Astrocyte (in vitro differentiated cells and primary cell): ENCODE measurements around the gene BSCL2. TPM values are rescaled to one million over a fixed set of nuclear protein-coding genes. Genes with fewer than 3 reads are reported as not detected.
A peak's percentile ranks its signal among the peaks of the same experiment; 100 is the strongest.

Experiments used
- DNase-seq: peaks from one replicate; pipeline ENCODE4 v3.0.0-alpha.2; 2010; ENCODE audit warnings: low read depth
- FAIRE-seq: peaks from 2 replicates; lab custom pipeline; 2011; peaks lifted over from hg19 to GRCh38; lab: Jason Lieb, UNC
- H2AFZ ChIP-seq: 2 replicates; pipeline ENCODE4 v1.6.0; 2012; ENCODE audit warnings: low read depth, low read length, inconsistent platforms
- H3K27ac ChIP-seq: 2 replicates; pipeline ENCODE4 v1.5.1; 2011; ENCODE audit warnings: low read depth, low read length, inconsistent platforms
- H3K27me3 ChIP-seq: 2 replicates; pipeline ENCODE4 v1.6.0; 2011; ENCODE audit warnings: low read length, inconsistent platforms; ENCODE audit not compliant: insufficient read depth
- H3K36me3 ChIP-seq: 2 replicates; pipeline ENCODE4 v1.5.1; 2011; ENCODE audit warnings: low read length, inconsistent platforms; ENCODE audit not compliant: insufficient read depth
- H3K4me1 ChIP-seq: 2 replicates; pipeline ENCODE4 v1.5.1; 2011; ENCODE audit warnings: low read length, inconsistent platforms; ENCODE audit not compliant: insufficient read depth
- H3K4me2 ChIP-seq: 2 replicates; pipeline ENCODE4 v1.6.0; 2012; ENCODE audit warnings: low read length, inconsistent platforms
- H3K4me3 ChIP-seq: 2 replicates; pipeline ENCODE4 v1.5.1; 2011; ENCODE audit warnings: low read depth, mild to moderate bottlenecking, low read length, inconsistent platforms; ENCODE audit not compliant: insufficient read depth
- H3K79me2 ChIP-seq: 2 replicates; pipeline ENCODE4 v1.6.0; 2012; ENCODE audit warnings: mild to moderate bottlenecking, low read length, inconsistent platforms; ENCODE audit not compliant: insufficient read depth
- H3K9ac ChIP-seq: 2 replicates; pipeline ENCODE4 v1.6.0; 2012; ENCODE audit warnings: mild to moderate bottlenecking, low read length, inconsistent platforms
- H3K9me3 ChIP-seq: 2 replicates; pipeline ENCODE4 v1.5.1; 2012; ENCODE audit warnings: low read depth, mild to moderate bottlenecking, low read length, inconsistent platforms; ENCODE audit not compliant: insufficient read depth
- H4K20me1 ChIP-seq: 2 replicates; pipeline ENCODE4 v1.6.0; 2012; ENCODE audit warnings: low read length, inconsistent platforms; ENCODE audit not compliant: insufficient read depth
- H3K27ac Mint-ChIP-seq: one replicate; pipeline ENCODE4 v1.8.0; 2021; ENCODE audit warnings: mild to moderate bottlenecking, mixed read lengths; ENCODE audit not compliant: unreplicated experiment
- H3K27me3 Mint-ChIP-seq: one replicate; pipeline ENCODE4 v1.8.0; 2021; ENCODE audit warnings: low read depth, mixed read lengths; ENCODE audit not compliant: unreplicated experiment
- H3K36me3 Mint-ChIP-seq: one replicate; pipeline ENCODE4 v1.8.0; 2021; ENCODE audit warnings: low read depth, mixed read lengths; ENCODE audit not compliant: unreplicated experiment
- H3K4me1 Mint-ChIP-seq: one replicate; pipeline ENCODE4 v1.8.0; 2021; ENCODE audit warnings: low read depth, mixed read lengths; ENCODE audit not compliant: unreplicated experiment
- H3K4me3 Mint-ChIP-seq: one replicate; pipeline ENCODE4 v1.8.0; 2021; ENCODE audit warnings: mild to moderate bottlenecking, moderate library complexity, mixed read lengths; ENCODE audit not compliant: unreplicated experiment
- H3K9me3 Mint-ChIP-seq: one replicate; pipeline ENCODE4 v1.8.0; 2021; ENCODE audit warnings: mild to moderate bottlenecking, mixed read lengths; ENCODE audit not compliant: unreplicated experiment
- CTCF ChIP-seq: IDR thresholded peaks from 2 replicates; pipeline ENCODE4 v1.5.1; 2011; ENCODE audit warnings: low read depth, mild to moderate bottlenecking, inconsistent platforms, low read length, moderate library complexity; ENCODE audit not compliant: insufficient read depth
- EZH2 ChIP-seq: IDR thresholded peaks from 2 replicates; pipeline ENCODE4 v1.6.1; 2012; ENCODE audit warnings: mild to moderate bottlenecking, low read length, inconsistent platforms; ENCODE audit not compliant: insufficient read depth
- total RNA-seq: library from RNA; stranded (reverse); gene quantifications from 2 replicates; pipeline ENCODE4 v1.2.1, GENCODE V29; 2021

The BSCL2 gene
- total RNA-seq, 1 donor from 2014 or later = 51.1 TPM

GRCh38 chr11:62669420-62670161 is 37.6 kb downstream of the BSCL2 start:
- no peak overlapping the region for H3K27ac ChIP-seq
- no peaks in the 10 kb centered on the region for H3K27me3 ChIP-seq
- DNase-seq = no peak
- peaks cover 23% of the 10 kb centered on the region for H3K4me1 ChIP-seq
- no peak for FAIRE-seq
- peaks cover 69% of the 10 kb centered on the region for H3K79me2 ChIP-seq
- H3K27me3 Mint-ChIP-seq = no peaks in the 10 kb centered on the region
- H3K36me3 Mint-ChIP-seq = peaks cover 9% of the 10 kb centered on the region
- H3K36me3 ChIP-seq = peaks cover 7% of the 10 kb centered on the region
- H3K27ac Mint-ChIP-seq = peak overlapping the region; percentile 58
- H3K9me3 ChIP-seq = no peaks in the 10 kb centered on the region
- H4K20me1 ChIP-seq = peaks cover 24% of the 10 kb centered on the region
- H3K4me2 ChIP-seq = peak overlapping the region; percentile 25
- peak overlapping the region; percentile 92 for H3K4me3 Mint-ChIP-seq
- H3K9me3 Mint-ChIP-seq = no peaks in the 10 kb centered on the region
- no peak overlapping the region for H2AFZ ChIP-seq
- H3K9ac ChIP-seq = no peak overlapping the region
- H3K4me3 ChIP-seq = no peak overlapping the region
- TF ChIP-seq CTCF = no peak
- no peak for TF ChIP-seq EZH2
- peaks cover 15% of the 10 kb centered on the region for H3K4me1 Mint-ChIP-seq

- H3K4me3 ChIP-seq = no peak overlapping the region
- Mint-ChIP-seq H3K36me3 (peaks cover 12% of the 10 kb centered on the region), H3K4me1 (peaks cover 15% of the 10 kb centered on the region), H3K27me3 (no peaks in the 10 kb centered on the region), H3K4me3 (peak overlapping the region; percentile 96), H3K27ac (no peak overlapping the region), H3K9me3 (no peaks in the 10 kb centered on the region)
- TF ChIP-seq CTCF = no peak
- H2AFZ ChIP-seq = no peak overlapping the region
- H3K4me1 ChIP-seq = peaks cover 23% of the 10 kb centered on the region
- peaks cover 11% of the 10 kb centered on the region for H3K36me3 ChIP-seq
- H4K20me1 ChIP-seq = peaks cover 30% of the 10 kb centered on the region
- FAIRE-seq = no peak
- H3K79me2 ChIP-seq = peaks cover 69% of the 10 kb centered on the region
- H3K4me2 ChIP-seq = peak overlapping the region; percentile 97
- H3K27ac ChIP-seq = no peak overlapping the region
- DNase-seq = no peak
- no peak overlapping the region for H3K9ac ChIP-seq
- no peaks in the 10 kb centered on the region for H3K9me3 ChIP-seq
- no peaks in the 10 kb centered on the region for H3K27me3 ChIP-seq
Observed at GRCh38 chr11:62667460-62667859, 39.8 kb downstream of the BSCL2 start.
